22Rv1 (cell line): ENCODE measurements around the gene ZKSCAN8.
"Not testable (repeated sequence)": the region's sequence is repeated elsewhere in the genome, so short reads cannot be mapped to it uniquely, and the experiment has no call there.

Experiments used
- CTCF ChIP-seq: fragments of 450-650 bp; IDR thresholded peaks from 2 replicates; pipeline ENCODE4 v1.5.1; 2017; ENCODE audit warnings: mild to moderate bottlenecking
- ZFX ChIP-seq: fragments of 450-650 bp; IDR thresholded peaks from 2 replicates; pipeline ENCODE4 v1.6.1; 2017; ENCODE audit warnings: antibody characterized with exemption, borderline replicate concordance

DNA sequence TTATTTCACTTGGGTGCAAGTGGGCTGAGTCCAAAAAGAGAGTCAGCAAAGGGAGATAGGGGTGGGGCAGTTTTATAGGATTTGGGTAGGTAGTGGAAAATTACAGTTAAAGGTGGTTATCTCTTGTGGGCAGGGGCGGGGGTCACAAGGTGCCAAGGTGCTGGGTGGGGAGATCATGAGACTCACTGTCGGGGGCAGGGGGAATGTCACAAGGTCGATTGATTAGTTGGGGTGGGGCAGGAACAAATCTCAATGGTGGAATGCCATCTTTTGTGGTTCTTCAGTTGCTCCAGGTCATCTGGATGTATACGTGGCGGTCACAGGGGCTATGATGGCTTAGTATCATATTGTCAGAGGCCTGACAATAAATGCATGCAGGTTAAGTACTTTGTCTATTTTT lies 19.4 kb upstream of the ZKSCAN8 start:
- TF ChIP-seq CTCF, ZFX: not testable (repeated sequence)
